Fibroblast of mammary gland (primary cell): ENCODE measurements around the gene SLC22A1.
A peak's percentile ranks its signal among the peaks of the same experiment; 100 is the strongest.

Source experiments
- DNase-seq: peaks from one replicate; pipeline ENCODE4 v3.0.0-alpha.2; 2010; ENCODE audit warnings: low read depth
- H3K4me3 ChIP-seq: 2 replicates; pipeline ENCODE4 v1.5.1; 2011; ENCODE audit warnings: low read depth, mild to moderate bottlenecking, low read length, moderate library complexity; ENCODE audit not compliant: control insufficient read depth
- CTCF ChIP-seq: conservative IDR thresholded peaks from 2 replicates; pipeline ENCODE4 v1.5.1; 2011; ENCODE audit warnings: low read depth, low read length, inconsistent platforms; ENCODE audit not compliant: control insufficient read depth, insufficient read depth

SLC22A1 gene

GRCh38 chr6:160174681-160175080 lies 53.1 kb downstream of the SLC22A1 start:
- DNase-seq, result no peak
- TF ChIP-seq CTCF, result no peak

GRCh38 chr6:160177220-160177619 lies 55.6 kb downstream of the SLC22A1 start:
- no peak for DNase-seq
- no peak for TF ChIP-seq CTCF
- no peak overlapping the region for H3K4me3 ChIP-seq

More at GRCh38 chr6:160174681-160175080, 53.1 kb downstream of the SLC22A1 start:
- H3K4me3 ChIP-seq, result no peak overlapping the region

- TF ChIP-seq CTCF, result no peak
- no peak for DNase-seq
- no peak overlapping the region for H3K4me3 ChIP-seq
Observed at GRCh38 chr6:160178271-160178670, 56.7 kb downstream of the SLC22A1 start.

GRCh38 chr6:160180706-160181105 lies 59.1 kb downstream of the SLC22A1 start:
- no peak for DNase-seq
- no peak for TF ChIP-seq CTCF
- no peak overlapping the region for H3K4me3 ChIP-seq

GRCh38 chr6:160188773-160189172 lies 67.2 kb downstream of the SLC22A1 start:
- no peak for TF ChIP-seq CTCF
- peak; percentile 18 for DNase-seq
- no peak overlapping the region for H3K4me3 ChIP-seq

GRCh38 chr6:160190081-160190480 lies 68.5 kb downstream of the SLC22A1 start:
- DNase-seq, result no peak
- no peak overlapping the region for H3K4me3 ChIP-seq
- no peak for TF ChIP-seq CTCF

- H3K4me3 ChIP-seq, result no peak overlapping the region
- TF ChIP-seq CTCF, result no peak
- no peak for DNase-seq
Observed at GRCh38 chr6:160190973-160191372, 69.4 kb downstream of the SLC22A1 start.
